T47D (cell line): ENCODE data around the gene KCNC1.
A peak's percentile ranks its signal among the peaks of the same experiment; 100 is the strongest.

Experiments used
- DNase-seq, 2 experiments: peaks; one replicate each; pipeline versions ENCODE4 v3.0.0 to v3.0.0-alpha.2; 2011 to 2012; ENCODE audit warnings: low read depth in 1 of 2, low spot score in 1 of 2
- JUND ChIP-seq: IDR thresholded peaks from 2 replicates; pipeline ENCODE4 v1.6.1; 2012; ENCODE audit warnings: low read depth
- in situ Hi-C: cut with HindIII; loops from 2 replicates; pipeline ENCODE4 v1.10.0; 2016; ENCODE audit warnings: low sequenced_read_pairs, low pct_unique_long_range_greater_than_20kb

The KCNC1 gene

DNA sequence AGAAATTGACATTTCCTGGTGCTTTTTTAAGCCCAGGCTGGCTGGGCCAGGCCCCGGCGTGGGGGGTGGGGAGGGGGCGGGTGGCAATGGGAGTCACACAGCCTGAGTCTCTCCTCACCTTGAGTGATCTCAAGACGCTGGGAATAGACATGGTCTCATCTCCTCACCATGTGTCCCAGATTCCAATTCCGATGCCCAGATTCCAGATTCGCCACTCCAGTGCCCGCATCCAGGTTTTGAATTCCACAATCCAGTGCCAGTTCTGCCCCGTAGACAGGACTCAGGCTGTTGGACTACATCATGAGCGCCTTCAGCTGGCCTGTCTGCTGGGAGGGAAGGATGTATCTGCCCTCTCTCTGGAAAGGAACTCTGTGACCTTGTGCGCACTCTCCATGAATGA, 19.1 kb downstream of the KCNC1 start:
- in situ Hi-C loops = no loop called here
- no peak for TF ChIP-seq JUND
- DNase-seq = no peak

DNA sequence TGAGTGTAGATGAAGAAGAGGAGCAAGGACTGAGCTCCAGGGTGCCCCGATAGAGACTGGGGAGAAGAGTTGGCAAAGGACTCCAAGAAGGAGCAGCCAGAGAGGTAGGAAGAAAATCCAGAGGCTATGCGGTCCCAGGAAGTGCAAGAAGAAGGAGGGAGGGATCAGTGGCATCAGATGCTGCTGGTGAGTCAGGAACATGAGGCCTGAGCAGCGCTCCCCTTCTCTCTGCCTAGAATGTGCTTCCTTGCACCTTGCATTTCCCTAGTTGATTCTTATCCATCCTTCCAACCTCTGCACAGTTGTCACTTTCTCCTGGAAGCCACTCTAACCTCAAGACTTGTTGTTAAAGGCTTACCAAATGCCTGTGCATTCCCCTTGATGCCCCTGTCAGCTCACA, 21.3 kb downstream of the KCNC1 start:
- TF ChIP-seq JUND = no peak
- no peak for DNase-seq
- in situ Hi-C loops = no loop called here

DNA sequence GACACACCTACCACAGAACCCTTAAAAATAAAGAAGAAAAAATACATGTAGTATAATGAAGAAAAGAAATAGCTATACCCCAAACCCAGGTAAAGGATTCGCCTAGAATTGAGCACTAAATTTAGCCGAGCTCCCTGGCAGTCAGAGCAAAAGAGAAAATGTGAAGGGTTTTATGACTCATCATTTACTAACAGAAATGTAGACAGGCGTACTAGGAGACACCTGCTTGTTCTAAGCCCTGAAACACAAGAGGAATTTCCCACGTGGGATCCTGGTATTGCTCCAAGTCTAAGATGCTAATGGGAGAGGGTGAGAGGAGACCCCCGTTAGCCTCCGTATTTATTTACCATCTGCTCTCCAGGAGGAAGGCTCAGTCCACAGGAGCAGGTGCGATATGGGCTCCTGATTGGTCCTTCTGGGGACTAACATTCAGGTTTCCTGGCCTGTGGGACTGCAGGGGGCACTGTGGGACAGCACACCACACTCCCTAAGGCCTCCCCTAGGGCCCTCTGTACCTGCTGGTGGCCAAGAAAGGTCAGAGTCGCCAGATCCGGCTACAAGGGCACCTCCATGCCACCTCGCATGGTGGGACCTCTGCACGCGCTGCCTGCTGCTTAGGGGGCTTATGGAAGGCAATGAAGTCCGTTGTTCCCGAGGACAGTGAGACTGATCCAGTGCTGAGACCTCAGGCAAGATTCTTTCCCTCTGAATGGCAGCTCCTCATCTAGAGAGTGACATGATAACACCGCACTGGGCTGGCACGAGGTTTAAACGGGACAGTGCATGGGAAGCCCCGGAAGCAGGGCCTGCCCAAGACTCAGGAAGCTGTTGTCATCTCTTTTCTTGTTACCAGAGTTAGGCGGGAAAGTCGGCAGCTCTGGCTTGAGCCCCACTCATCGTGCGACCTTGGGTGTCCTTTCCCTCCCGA, 25.8 kb downstream of the KCNC1 start:
- peak in 1 of 2 experiments; percentile 45 for DNase-seq
- TF ChIP-seq JUND = no peak
- in situ Hi-C loops = no loop called here

DNA sequence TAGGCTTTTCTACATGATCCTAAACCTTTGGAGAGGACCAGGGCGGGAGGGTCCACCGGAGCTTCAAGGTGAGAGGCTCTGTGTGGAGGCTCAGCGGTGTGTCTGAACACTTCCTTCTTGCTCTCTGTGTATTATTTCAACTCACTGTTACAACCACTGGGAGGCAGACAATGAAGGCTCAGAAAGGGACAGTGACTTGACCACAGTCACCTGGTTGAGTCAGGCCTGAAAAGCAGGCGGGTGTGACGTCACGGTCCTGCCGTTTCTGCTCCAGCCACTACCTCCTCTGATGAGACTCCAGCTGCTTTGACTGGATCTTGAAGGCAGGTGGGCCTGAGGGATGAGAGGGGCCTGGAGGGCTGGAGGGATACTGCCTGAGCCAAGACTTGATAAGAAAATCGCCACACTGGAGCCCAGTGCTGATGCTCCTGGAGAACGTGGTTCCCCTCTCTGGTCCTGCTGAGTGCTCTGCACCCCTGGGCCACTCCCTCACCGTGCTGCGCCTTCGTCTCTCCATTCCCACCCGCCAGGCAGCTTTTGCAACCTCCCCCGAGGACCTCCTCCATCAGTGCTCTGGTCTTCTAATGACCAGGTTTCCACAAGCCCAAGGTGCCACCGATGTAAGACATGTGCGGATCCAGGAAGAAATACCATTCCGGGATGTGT, 27.9 kb downstream of the KCNC1 start:
- no peak for TF ChIP-seq JUND
- peak in 1 of 2 experiments; percentile 50 for DNase-seq
- in situ Hi-C loops = no loop called here

DNA sequence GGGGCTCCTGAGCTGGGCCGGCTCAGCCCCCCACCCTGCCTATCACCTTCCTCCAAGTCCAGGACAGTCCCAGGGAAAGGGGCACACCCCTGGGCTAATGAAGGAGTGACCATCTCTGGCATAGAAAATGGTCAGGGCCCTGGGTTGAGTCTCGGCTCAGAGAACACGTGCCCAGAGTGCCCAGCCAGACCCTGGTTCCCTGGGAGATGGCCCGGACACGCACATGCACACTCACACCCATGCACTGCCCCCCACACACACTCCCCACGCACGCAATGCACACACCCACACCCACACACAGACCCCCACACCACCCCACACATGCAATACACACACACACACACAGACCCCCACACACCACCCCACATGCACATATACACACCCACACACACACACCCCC, 28.7 kb downstream of the KCNC1 start:
- in situ Hi-C loops = no loop called here
- DNase-seq = no peak
- no peak for TF ChIP-seq JUND

DNA sequence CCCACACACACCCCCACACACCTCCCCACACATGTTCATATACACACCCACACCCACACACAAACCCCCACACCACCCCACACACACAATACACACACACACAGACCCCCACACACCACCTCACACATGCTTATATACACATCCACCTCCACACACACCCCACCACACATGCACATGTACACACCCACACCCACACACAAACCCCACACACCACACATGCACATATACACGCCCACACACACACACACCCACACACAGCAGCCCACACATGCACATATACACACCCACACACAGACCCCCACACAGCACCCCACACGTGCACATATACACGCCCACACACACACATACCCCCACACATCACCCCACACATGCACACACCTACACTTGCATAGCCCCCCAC, 29.1 kb downstream of the KCNC1 start:
- TF ChIP-seq JUND = no peak
- no peak for DNase-seq
- in situ Hi-C loops = no loop called here

DNA sequence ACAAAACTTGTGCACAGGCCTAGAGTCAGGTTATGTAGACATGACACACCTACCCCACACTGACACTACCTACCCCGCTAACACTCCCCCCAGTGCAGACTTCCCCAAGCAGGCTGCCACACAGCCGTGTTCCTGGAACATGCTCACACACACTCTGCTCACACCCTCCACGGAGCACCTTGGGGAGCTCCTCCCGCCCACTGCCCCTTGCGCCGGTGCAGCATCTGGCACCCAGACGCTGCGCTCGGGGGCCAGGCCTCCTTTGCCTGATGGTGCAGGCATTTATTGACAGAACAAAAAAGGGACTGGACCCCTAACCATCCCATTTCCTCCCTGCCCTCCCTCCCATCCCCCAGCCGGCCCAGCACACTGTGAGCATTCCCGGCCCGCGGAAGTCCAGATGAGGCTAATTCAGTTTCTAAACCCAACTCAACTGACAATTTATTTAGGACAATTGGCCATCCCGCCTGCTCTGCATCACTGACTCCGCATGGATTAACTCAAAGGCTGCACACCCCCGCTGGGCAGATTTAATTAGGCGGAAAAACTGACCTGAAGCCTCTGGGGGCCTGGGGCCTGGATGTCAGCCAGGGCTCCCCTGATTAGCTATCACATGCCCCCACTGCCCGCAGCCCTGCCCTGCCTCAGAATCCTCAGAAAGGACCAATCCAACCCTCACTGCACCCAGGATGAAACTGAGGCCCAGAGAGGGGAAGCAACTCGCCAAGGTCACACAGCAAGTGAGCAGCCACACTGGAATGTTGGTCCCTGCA, 30.1 kb downstream of the KCNC1 start:
- DNase-seq = no peak
- TF ChIP-seq JUND = no peak
- in situ Hi-C loops = no loop called here

DNA sequence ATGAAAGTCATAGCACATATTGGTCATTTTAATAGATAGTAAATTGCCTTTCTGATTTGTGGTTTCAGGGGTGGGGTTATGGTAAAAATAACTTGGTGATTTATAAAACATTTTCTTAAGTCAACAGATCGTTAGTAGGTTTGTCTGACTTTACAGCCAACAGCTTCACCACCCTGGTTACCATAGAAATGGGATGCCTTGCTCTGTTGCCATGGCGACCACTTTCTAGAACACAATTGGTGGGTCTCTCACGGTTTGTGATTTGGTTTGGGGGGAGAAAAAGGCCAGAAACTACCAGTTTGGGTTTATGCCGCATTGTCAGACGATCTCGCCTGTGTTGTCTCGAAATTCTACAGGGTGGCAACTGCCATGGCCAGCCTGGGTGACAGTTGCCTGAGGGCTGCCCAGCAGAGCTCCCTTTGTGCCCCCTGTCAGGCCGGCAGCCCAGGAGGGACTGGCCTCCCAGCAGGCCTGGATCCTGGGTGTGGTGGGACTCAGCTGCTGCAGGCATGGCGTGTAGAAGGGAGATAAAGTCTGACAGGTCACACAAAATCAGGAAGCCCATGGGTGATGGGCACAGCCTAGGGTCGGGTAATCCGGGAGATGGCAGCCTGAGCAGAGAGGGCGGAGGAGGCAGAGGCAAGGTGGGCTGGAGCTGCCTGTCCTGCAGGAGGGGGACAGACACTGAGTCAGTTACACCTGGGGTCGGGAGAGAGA, 30.9 kb downstream of the KCNC1 start:
- DNase-seq = no peak
- no peak for TF ChIP-seq JUND
- in situ Hi-C loops = no loop called here

DNA sequence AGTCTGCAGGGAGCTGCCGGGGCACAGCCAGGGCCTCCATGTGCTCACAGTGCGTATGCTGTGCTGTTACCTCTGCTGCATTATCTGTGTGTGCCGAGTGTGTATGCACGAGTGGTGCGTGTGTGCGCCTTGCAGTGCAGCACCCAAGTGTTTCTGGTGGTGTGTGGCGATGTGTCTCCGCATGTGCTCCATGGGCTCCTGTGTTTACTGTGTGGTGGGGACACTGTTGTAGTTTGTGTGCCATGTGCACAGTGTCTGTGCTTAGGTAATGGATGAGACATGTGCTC, 31.4 kb downstream of the KCNC1 start:
- DNase-seq = no peak
- in situ Hi-C loops = no loop called here
- no peak for TF ChIP-seq JUND

DNA sequence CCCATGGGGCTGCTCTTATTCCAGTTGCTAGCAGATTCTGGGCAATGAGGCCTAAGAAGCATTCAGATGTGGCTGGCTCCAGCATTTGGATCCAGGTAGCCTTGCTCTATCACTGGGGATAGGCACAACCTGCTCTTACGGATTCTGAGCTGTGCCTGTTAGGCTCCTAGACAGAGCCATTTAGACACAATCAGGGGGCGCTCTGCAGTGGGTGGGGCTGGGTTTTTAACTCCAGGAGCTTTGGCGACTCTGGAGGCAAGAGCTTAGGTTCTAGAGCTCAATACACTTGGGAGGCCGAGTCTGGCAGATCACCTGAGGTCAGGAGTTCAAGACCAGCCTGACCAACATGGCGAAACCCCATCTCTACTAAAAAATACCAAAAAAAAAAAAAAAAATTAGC, 32.0 kb downstream of the KCNC1 start:
- TF ChIP-seq JUND = no peak
- in situ Hi-C loops = no loop called here
- DNase-seq = no peak

DNA sequence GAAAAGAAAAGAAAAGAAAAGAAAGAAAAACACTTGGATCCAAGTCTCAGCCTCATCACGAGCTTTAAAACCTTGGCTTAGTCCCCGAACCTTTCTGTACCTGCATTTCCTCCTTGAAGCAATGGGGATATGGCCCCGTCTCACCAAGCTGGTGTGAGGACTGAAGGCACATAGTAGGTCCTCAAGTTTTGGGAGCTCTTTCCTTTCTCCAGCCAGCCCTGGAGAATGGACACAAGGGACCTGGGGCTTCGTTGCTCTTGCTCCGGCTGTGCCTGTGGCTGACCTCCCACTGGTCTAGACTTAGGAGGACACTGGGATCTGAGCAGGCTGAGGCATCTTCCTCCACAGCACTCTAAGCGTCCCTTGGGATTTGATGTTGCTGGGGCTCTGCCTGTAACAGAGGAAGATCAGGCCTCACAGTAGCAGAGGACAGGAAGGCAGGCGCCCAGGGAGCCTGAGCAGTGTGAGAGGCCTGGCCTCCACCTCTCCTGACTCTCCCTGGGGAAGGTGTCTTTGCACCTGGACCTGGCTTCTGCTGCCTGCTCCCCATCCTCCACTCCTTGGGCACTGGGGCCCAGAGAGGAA, 32.8 kb downstream of the KCNC1 start:
- TF ChIP-seq JUND = no peak
- in situ Hi-C loops = no loop called here
- no peak for DNase-seq

DNA sequence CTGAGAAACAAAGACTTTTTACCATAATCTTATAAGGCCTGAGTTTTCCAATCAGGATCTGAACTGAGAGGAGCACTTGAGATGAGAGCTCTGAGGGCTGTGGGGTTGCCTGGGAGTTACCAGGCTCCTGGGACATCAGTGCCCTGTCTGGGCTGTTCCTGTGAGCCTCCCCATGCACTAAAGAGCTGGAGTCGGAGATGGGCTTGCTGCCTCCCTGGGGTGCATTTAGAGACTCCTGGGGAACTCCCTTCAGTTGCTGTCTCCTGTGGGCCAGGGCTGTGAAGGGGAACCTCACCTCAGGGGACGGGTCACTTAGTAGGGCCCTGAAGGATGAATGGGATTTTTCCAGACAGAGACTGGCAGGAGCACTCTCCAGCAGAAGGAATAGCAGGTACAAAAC, 33.3 kb downstream of the KCNC1 start:
- no peak for DNase-seq
- no peak for TF ChIP-seq JUND
- in situ Hi-C loops = no loop called here
